AG20443 (cell line): ENCODE measurements around the gene SIRT1.
"Not testable (repeated sequence)": the region's sequence is repeated elsewhere in the genome, so short reads cannot be mapped to it uniquely, and the experiment has no call there.

Experiments
- DNase-seq: peaks from one replicate; pipeline ENCODE4 v3.0.0; 2012; ENCODE audit warnings: low spot score, mixed read lengths

The SIRT1 gene

DNA sequence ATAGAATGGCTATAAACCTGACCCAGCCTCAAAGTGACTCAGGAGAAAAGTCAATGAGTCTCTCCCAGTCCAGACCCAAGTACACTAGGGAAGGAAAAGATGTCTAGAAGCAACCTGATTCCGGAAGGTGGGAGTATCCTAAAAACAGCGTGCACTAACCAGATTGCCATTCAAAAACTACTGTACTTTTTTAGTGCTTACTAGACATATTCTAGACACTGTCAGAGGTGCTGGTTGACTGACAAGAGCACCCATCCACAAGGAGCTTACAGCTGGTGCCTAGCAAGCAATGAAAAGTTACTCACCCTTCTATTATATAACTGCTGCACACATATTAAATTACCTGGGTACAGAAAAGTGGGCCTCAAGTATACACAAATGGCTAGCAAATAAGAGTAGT lies 81.0 kb downstream of the SIRT1 start:
- no peak for DNase-seq

- not testable (repeated sequence) for DNase-seq
Observed at GRCh38 chr10:67966035-67966434, 81.6 kb downstream of the SIRT1 start.
